SK-N-SH (cell line): ENCODE measurements around the gene TPH2. TPM values are rescaled to one million over a fixed set of nuclear protein-coding genes. Genes with fewer than 3 reads are reported as not detected.

Source experiments
- CTCF ChIA-PET: fragments of 300-600, 350-600 bp; formaldehyde crosslinking; extraction: SDS; loops from one replicate; lab custom pipeline; 2021; lab: Yijun Ruan, JAX
- POLR2A ChIA-PET: fragments of 350-600 bp; sonication (Branson Sonifier 250); formaldehyde crosslinking; extraction: SDS; loops from one replicate; lab custom pipeline; 2020; ENCODE audit warnings: antibody characterized with exemption, inconsistent platforms; lab: Yijun Ruan, JAX
- DNase-seq: peaks from one replicate; pipeline ENCODE4 v3.0.0; 2012
- H2AFZ ChIP-seq: fragments of 200-600 bp; sonication (generic); 2 replicates; pipeline ENCODE4 v1.8.1; 2016; ENCODE audit warnings: antibody characterized with exemption, mild to moderate bottlenecking, low read depth
- H3F3A ChIP-seq: fragments of 200-600 bp; sonication (generic); replicated peaks from 2 replicates; pipeline ENCODE3; 2016; ENCODE audit warnings: antibody characterized with exemption, mild to moderate bottlenecking; ENCODE audit not compliant: insufficient read depth
- H3K27ac ChIP-seq, 2 experiments: fragments of 200-500 bp in 1 of 2; fragments of 200-600 bp in 1 of 2; sonication (Bioruptor generic) in 1 of 2; sonication (generic), shearing (Covaris generic) in 1 of 2; 2 replicates each; pipeline versions ENCODE4 v1.5.1 to v1.6.1; 2014 to 2016; ENCODE audit warnings: low read depth in 2 of 2, inconsistent platforms in 1 of 2, low read length in 1 of 2, mild to moderate bottlenecking in 1 of 2, mixed read lengths in 1 of 2
- H3K27me3 ChIP-seq: fragments of 200-600 bp; sonication (generic), shearing (Covaris generic); 2 replicates; pipeline ENCODE4 v1.6.1; 2016; ENCODE audit warnings: mixed run types; ENCODE audit not compliant: insufficient read depth
- H3K36me3 ChIP-seq, 2 experiments: fragments of 200-500 bp in 1 of 2; fragments of 200-600 bp in 1 of 2; sonication (Bioruptor generic) in 1 of 2; sonication (generic) in 1 of 2; replicated peaks in 1 of 2; 2 replicates each; pipeline versions ENCODE3 to v1.5.1; 2014 to 2016; ENCODE audit warnings: low read length in 1 of 2, mild to moderate bottlenecking in 1 of 2; ENCODE audit not compliant: insufficient read depth in 2 of 2, control insufficient read depth in 1 of 2
- H3K4me1 ChIP-seq, 2 experiments: fragments of 200-500 bp in 1 of 2; fragments of 200-600 bp in 1 of 2; sonication (Bioruptor generic) in 1 of 2; sonication (generic), shearing (Covaris generic) in 1 of 2; 2 replicates each; pipeline versions ENCODE4 v1.5.1 to v1.6.1; 2014 to 2016; ENCODE audit warnings: low read depth in 1 of 2, low read length in 1 of 2, mixed run types in 1 of 2; ENCODE audit not compliant: insufficient read depth in 2 of 2, control insufficient read depth in 1 of 2
- H3K4me2 ChIP-seq: fragments of 200-600 bp; sonication (generic), shearing (Covaris generic); 2 replicates; pipeline ENCODE4 v1.6.1; 2017; ENCODE audit warnings: mixed run types
- H3K4me3 ChIP-seq, 2 experiments: fragments of 200-500 bp in 1 of 2; fragments of 200-600 bp in 1 of 2; sonication (Bioruptor generic) in 1 of 2; sonication (generic), shearing (Covaris generic) in 1 of 2; 2 replicates each; pipeline versions ENCODE4 v1.5.1 to v1.8.1; 2014 to 2016; ENCODE audit warnings: low read depth in 2 of 2, inconsistent platforms in 1 of 2, low read length in 1 of 2, mild to moderate bottlenecking in 1 of 2, mixed read lengths in 1 of 2, moderate library complexity in 1 of 2
- H3K79me2 ChIP-seq: fragments of 200-600 bp; sonication (generic); 2 replicates; pipeline ENCODE4 v1.8.1; 2017; ENCODE audit warnings: mild to moderate bottlenecking; ENCODE audit not compliant: insufficient read depth
- H3K9ac ChIP-seq: fragments of 200-600 bp; sonication (generic); 2 replicates; pipeline ENCODE4 v1.6.1; 2017; ENCODE audit warnings: mixed run types
- H3K9me2 ChIP-seq: fragments of 200-600 bp; sonication (generic); 2 replicates; pipeline ENCODE4 v1.6.1; 2017; ENCODE audit warnings: mixed run types
- H3K9me3 ChIP-seq: fragments of 200-600 bp; sonication (generic); 2 replicates; pipeline ENCODE4 v1.6.1; 2017; ENCODE audit warnings: mixed run types, mild to moderate bottlenecking, moderate library complexity
- H4K20me1 ChIP-seq: fragments of 200-600 bp; sonication (generic); 2 replicates; pipeline ENCODE4 v1.6.1; 2017; ENCODE audit warnings: mild to moderate bottlenecking, mixed run types; ENCODE audit not compliant: insufficient read depth
- CHD2 ChIP-seq: fragments of 150-350 bp; IDR thresholded peaks from 2 replicates; pipeline ENCODE4 v1.6.1; 2018; ENCODE audit warnings: low read length; ENCODE audit not compliant: partially characterized antibody
- ELF1 ChIP-seq: IDR thresholded peaks from 2 replicates; pipeline ENCODE4 v1.4.0; 2012
- FOSL2 ChIP-seq: IDR thresholded peaks from 2 replicates; pipeline ENCODE4 v1.4.0; 2012; ENCODE audit warnings: low read depth, mild to moderate bottlenecking, moderate library complexity, borderline replicate concordance
- FOXJ3 ChIP-seq: sonication (generic); formaldehyde crosslinking; IDR thresholded peaks from 2 replicates; pipeline ENCODE4 v1.5.1; 2020; ENCODE audit warnings: mild to moderate bottlenecking, missing genetic modification reagents
- GABPA ChIP-seq: IDR thresholded peaks from 2 replicates; pipeline ENCODE4 v1.4.0; 2012; ENCODE audit warnings: low read depth, mild to moderate bottlenecking
- GATA2 ChIP-seq: sonication (generic); formaldehyde crosslinking; IDR thresholded peaks from 2 replicates; pipeline ENCODE4 v1.5.0; 2020; ENCODE audit warnings: mild to moderate bottlenecking, missing genetic modification reagents
- NFIC ChIP-seq: IDR thresholded peaks from 2 replicates; pipeline ENCODE4 v1.4.0; 2012; ENCODE audit warnings: borderline replicate concordance
- NRF1 ChIP-seq: IDR thresholded peaks from 2 replicates; pipeline ENCODE4 v1.6.1; 2012; ENCODE audit warnings: low read depth, mild to moderate bottlenecking, low read length
- POLR2AphosphoS5 ChIP-seq: IDR thresholded peaks from 2 replicates; pipeline ENCODE4 v1.6.1; 2012; ENCODE audit warnings: low read depth, low read length
- RXRA ChIP-seq: IDR thresholded peaks from 2 replicates; pipeline ENCODE4 v1.4.0; 2012; ENCODE audit warnings: low read depth, mild to moderate bottlenecking, borderline replicate concordance
- SIN3A ChIP-seq: IDR thresholded peaks from 2 replicates; pipeline ENCODE4 v1.6.1; 2012; ENCODE audit warnings: low read depth, mild to moderate bottlenecking, low read length, moderate library complexity, borderline replicate concordance
- SMC3 ChIP-seq: IDR thresholded peaks from 2 replicates; pipeline ENCODE4 v1.6.1; 2012; ENCODE audit warnings: low read depth, low read length, improper control_type of control experiment
- TAF1 ChIP-seq: IDR thresholded peaks from 2 replicates; pipeline ENCODE4 v1.6.1; 2012; ENCODE audit warnings: low read depth, mild to moderate bottlenecking, low read length, moderate library complexity, borderline replicate concordance
- TCF12 ChIP-seq: IDR thresholded peaks from 2 replicates; pipeline ENCODE4 v1.4.0; 2012
- TEAD4 ChIP-seq: IDR thresholded peaks from 2 replicates; pipeline ENCODE4 v1.4.0; 2012; ENCODE audit warnings: mild to moderate bottlenecking, borderline replicate concordance; ENCODE audit not compliant: insufficient read depth
- YY1 ChIP-seq: IDR thresholded peaks from 2 replicates; pipeline ENCODE4 v1.4.0; 2012; ENCODE audit warnings: low read depth, mild to moderate bottlenecking
- WGBS: methylation state at CpG from one replicate; pipeline ENCODE4 v1.1.6; 2017; ENCODE audit warnings: low lambda C conversion rate; 5-methylcytosine and 5-hydroxymethylcytosine counted together
- polyA plus RNA-seq, 3 experiments: library from polyadenylated mRNA; depleted of rRNA; stranded (reverse); fragments of >200 nt; gene quantifications; 2 replicates each; pipeline ENCODE4 v1.2.3, GENCODE V29; 2012
- TF ChIP-seq, protein P1 (sequence below): fragments of 150-350 bp; IDR thresholded peaks from 2 replicates; pipeline ENCODE4 v1.6.1; 2017; ENCODE audit warnings: antibody characterized with exemption, low read length, low read depth, borderline replicate concordance
- TF ChIP-seq, protein P2 (sequence below): IDR thresholded peaks from 2 replicates; pipeline ENCODE4 v1.4.0; 2012; ENCODE audit warnings: low read depth, borderline replicate concordance
- TF ChIP-seq, protein P3 (sequence below): fragments of 150-350 bp; IDR thresholded peaks from 2 replicates; pipeline ENCODE4 v1.6.1; 2016; ENCODE audit warnings: mild to moderate bottlenecking, low read depth, low read length
- TF ChIP-seq, protein P4 (sequence below): fragments of 200-600 bp; sonication (generic); IDR thresholded peaks from 2 replicates; pipeline ENCODE4 v1.6.1; 2017; ENCODE audit warnings: antibody characterized with exemption, mild to moderate bottlenecking, moderate library complexity

TPH2 gene
- polyA plus RNA-seq, 1 of the 3 experiments (the other 2 are of a cell fraction): not detected

DNA sequence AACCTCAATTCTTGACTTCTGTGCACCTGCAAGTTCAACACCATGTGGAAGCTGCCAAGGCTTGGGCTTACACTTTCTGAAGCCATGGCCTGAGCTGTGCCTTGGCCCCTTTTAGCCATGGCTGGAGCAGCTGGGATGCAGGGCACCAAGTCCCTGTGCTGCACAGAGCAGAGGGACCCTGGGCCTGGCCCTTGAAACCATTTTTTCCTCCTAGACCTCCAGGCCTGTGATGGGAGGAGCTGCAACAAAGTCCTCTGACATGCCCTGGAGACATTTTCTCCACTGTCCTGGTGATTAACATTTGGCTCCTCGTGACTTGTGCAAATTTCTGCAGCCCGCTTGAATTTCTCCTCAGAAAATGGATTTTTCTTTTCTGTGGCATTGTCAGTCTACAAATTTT is 132.4 kb downstream of the TPH2 start:
- no peak for TF ChIP-seq CHD2
- TF ChIP-seq, protein P1, sequence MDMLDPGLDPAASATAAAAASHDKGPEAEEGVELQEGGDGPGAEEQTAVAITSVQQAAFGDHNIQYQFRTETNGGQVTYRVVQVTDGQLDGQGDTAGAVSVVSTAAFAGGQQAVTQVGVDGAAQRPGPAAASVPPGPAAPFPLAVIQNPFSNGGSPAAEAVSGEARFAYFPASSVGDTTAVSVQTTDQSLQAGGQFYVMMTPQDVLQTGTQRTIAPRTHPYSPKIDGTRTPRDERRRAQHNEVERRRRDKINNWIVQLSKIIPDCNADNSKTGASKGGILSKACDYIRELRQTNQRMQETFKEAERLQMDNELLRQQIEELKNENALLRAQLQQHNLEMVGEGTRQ: no peak
- TF ChIP-seq, protein P2, sequence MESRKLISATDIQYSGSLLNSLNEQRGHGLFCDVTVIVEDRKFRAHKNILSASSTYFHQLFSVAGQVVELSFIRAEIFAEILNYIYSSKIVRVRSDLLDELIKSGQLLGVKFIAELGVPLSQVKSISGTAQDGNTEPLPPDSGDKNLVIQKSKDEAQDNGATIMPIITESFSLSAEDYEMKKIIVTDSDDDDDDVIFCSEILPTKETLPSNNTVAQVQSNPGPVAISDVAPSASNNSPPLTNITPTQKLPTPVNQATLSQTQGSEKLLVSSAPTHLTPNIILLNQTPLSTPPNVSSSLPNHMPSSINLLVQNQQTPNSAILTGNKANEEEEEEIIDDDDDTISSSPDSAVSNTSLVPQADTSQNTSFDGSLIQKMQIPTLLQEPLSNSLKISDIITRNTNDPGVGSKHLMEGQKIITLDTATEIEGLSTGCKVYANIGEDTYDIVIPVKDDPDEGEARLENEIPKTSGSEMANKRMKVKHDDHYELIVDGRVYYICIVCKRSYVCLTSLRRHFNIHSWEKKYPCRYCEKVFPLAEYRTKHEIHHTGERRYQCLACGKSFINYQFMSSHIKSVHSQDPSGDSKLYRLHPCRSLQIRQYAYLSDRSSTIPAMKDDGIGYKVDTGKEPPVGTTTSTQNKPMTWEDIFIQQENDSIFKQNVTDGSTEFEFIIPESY: no peak
- no peak for TF ChIP-seq NRF1
- TF ChIP-seq TAF1: no peak
- TF ChIP-seq, protein P3, sequence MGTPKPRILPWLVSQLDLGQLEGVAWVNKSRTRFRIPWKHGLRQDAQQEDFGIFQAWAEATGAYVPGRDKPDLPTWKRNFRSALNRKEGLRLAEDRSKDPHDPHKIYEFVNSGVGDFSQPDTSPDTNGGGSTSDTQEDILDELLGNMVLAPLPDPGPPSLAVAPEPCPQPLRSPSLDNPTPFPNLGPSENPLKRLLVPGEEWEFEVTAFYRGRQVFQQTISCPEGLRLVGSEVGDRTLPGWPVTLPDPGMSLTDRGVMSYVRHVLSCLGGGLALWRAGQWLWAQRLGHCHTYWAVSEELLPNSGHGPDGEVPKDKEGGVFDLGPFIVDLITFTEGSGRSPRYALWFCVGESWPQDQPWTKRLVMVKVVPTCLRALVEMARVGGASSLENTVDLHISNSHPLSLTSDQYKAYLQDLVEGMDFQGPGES: no peak
- TF ChIP-seq ELF1: no peak
- TF ChIP-seq YY1: no peak
- TF ChIP-seq FOSL2: no peak
- TF ChIP-seq GATA2 (CRISPR knock-in tag): no peak
- TF ChIP-seq POLR2AphosphoS5: no peak
- TF ChIP-seq NFIC: no peak
- TF ChIP-seq, protein P4, sequence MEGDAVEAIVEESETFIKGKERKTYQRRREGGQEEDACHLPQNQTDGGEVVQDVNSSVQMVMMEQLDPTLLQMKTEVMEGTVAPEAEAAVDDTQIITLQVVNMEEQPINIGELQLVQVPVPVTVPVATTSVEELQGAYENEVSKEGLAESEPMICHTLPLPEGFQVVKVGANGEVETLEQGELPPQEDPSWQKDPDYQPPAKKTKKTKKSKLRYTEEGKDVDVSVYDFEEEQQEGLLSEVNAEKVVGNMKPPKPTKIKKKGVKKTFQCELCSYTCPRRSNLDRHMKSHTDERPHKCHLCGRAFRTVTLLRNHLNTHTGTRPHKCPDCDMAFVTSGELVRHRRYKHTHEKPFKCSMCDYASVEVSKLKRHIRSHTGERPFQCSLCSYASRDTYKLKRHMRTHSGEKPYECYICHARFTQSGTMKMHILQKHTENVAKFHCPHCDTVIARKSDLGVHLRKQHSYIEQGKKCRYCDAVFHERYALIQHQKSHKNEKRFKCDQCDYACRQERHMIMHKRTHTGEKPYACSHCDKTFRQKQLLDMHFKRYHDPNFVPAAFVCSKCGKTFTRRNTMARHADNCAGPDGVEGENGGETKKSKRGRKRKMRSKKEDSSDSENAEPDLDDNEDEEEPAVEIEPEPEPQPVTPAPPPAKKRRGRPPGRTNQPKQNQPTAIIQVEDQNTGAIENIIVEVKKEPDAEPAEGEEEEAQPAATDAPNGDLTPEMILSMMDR: no peak
- no peak for TF ChIP-seq SIN3A
- TF ChIP-seq RXRA: no peak
- no peak for TF ChIP-seq FOXJ3 (CRISPR knock-in tag)
- no peak for TF ChIP-seq TEAD4
- no peak for TF ChIP-seq SMC3
- no peak for TF ChIP-seq GABPA
- no peak for TF ChIP-seq TCF12

More for the DNA sequence above, 132.4 kb downstream of the TPH2 start:
- no peak overlapping the region for H3K27ac ChIP-seq
- no peaks in the 10 kb centered on the region for H3K36me3 ChIP-seq
- ChIA-PET CTCF (no interaction called here), POLR2A (no interaction called here)
- no peaks in the 10 kb centered on the region for H3K9me3 ChIP-seq
- no peak overlapping the region for H3K4me3 ChIP-seq
- no peak overlapping the region for H2AFZ ChIP-seq
- H3F3A ChIP-seq: no peaks in the 10 kb centered on the region
- H3K4me1 ChIP-seq: peaks cover 4 to 7% of the 10 kb centered on the region in 2 experiments; a peak in 2 of 4 replicates
- DNase-seq: no peak
- H3K9me2 ChIP-seq: no peaks in the 10 kb centered on the region
- H3K9ac ChIP-seq: no peak overlapping the region
- H4K20me1 ChIP-seq: no peaks in the 10 kb centered on the region
- H3K79me2 ChIP-seq: no peaks in the 10 kb centered on the region
- no peaks in the 10 kb centered on the region for H3K27me3 ChIP-seq
- H3K4me2 ChIP-seq: no peak overlapping the region
- WGBS: 35% methylated on average over 2 of the region's 2 CpGs
